RWPE1 (cell line): ENCODE measurements around the gene ASMT.
"Not testable (repeated sequence)": the region's sequence is repeated elsewhere in the genome, so short reads cannot be mapped to it uniquely, and the experiment has no call there.

ENCODE experiments used
- CTCF ChIA-PET: fragments of 350-600 bp; sonication (Branson Sonifier 250); formaldehyde crosslinking; extraction: SDS; loops from one replicate; lab custom pipeline; 2021; lab: Yijun Ruan, JAX
- POLR2A ChIA-PET: fragments of 400-600 bp; formaldehyde crosslinking; extraction: SDS; loops from one replicate; lab custom pipeline; 2020; ENCODE audit warnings: antibody characterized with exemption; ENCODE audit not compliant: low non-redundant PET; lab: Yijun Ruan, JAX
- DNase-seq: peaks from one replicate; pipeline ENCODE4 v3.0.0; 2012; ENCODE audit warnings: low spot score
- H3K27ac ChIP-seq: fragments of 450-650 bp; 2 replicates; pipeline ENCODE4 v1.5.1; 2017
- CTCF ChIP-seq: fragments of 450-650 bp; conservative IDR thresholded peaks from 2 replicates; pipeline ENCODE4 v1.5.1; 2017; ENCODE audit warnings: low read depth, mild to moderate bottlenecking

ASMT gene

GRCh38 chrX:1649621-1650020 lies 34.8 kb downstream of the ASMT start:
- no peak for DNase-seq
- H3K27ac ChIP-seq: no peak overlapping the region
- no peak for TF ChIP-seq CTCF
- ChIA-PET POLR2A (no interaction called here), CTCF (no interaction called here)

GRCh38 chrX:1652011-1652811 lies 37.4 kb downstream of the ASMT start:
- CTCF ChIA-PET, POLR2A ChIA-PET: not testable (repeated sequence)
- peak; percentile 36 for DNase-seq

GRCh38 chrX:1656379-1656778 lies 41.5 kb downstream of the ASMT start:
- ChIA-PET POLR2A (no interaction called here), CTCF (no interaction called here)
- H3K27ac ChIP-seq: no peak overlapping the region; the same call in 1 of the 2 replicates
- DNase-seq: no peak
- TF ChIP-seq CTCF: no peak

More at GRCh38 chrX:1652011-1652811, 37.4 kb downstream of the ASMT start:
- not testable (repeated sequence) for H3K27ac ChIP-seq
- TF ChIP-seq CTCF: peak; percentile 58

- H3K27ac ChIP-seq: peak overlapping the region; percentile 80
- peak; percentile 8 for DNase-seq
- POLR2A ChIA-PET: no interaction called here
- CTCF ChIA-PET: no interaction called here
- no peak for TF ChIP-seq CTCF
Measured at GRCh38 chrX:1657367-1658070, 42.7 kb downstream of the ASMT start.

GRCh38 chrX:1658071-1658491 lies 43.2 kb downstream of the ASMT start:
- no peak for TF ChIP-seq CTCF
- H3K27ac ChIP-seq: peak overlapping the region; percentile 80
- POLR2A ChIA-PET: no interaction called here
- no peak for DNase-seq
- CTCF ChIA-PET: no interaction called here

- ChIA-PET POLR2A (no interaction called here), CTCF (no interaction called here)
- TF ChIP-seq CTCF: no peak
Measured at GRCh38 chrX:1659664-1660461, 45.0 kb downstream of the ASMT start.

More at GRCh38 chrX:1659664-1660461, 45.0 kb downstream of the ASMT start:
- no peak overlapping the region for H3K27ac ChIP-seq
- DNase-seq: no peak
